HEK293T (cell line): ENCODE data around the gene TARS3.
A peak's percentile ranks its signal among the peaks of the same experiment; 100 is the strongest.

Experiments used
- CTCF ChIA-PET: fragments of 350-600 bp; formaldehyde crosslinking; extraction: SDS; loops from one replicate; lab custom pipeline; 2021; ENCODE audit warnings: antibody characterized with exemption, inconsistent platforms; lab: Yijun Ruan, JAX
- POLR2A ChIA-PET: fragments of 350-600 bp; formaldehyde crosslinking; extraction: SDS; loops from one replicate; lab custom pipeline; 2020; ENCODE audit warnings: antibody characterized with exemption, inconsistent platforms; lab: Yijun Ruan, JAX
- DNase-seq: peaks from one replicate; pipeline ENCODE4 v3.0.0; 2012; ENCODE audit warnings: mixed read lengths; ENCODE audit errors: extremely low spot score
- ARNT ChIP-seq: fragments of 450-650 bp; IDR thresholded peaks from 2 replicates; pipeline ENCODE4 v1.6.1; 2017; ENCODE audit warnings: mild to moderate bottlenecking
- BHLHE40 ChIP-seq: fragments of 450-650 bp; IDR thresholded peaks from 2 replicates; pipeline ENCODE4 v1.6.1; 2016; ENCODE audit warnings: mild to moderate bottlenecking, moderate library complexity, borderline replicate concordance
- CTBP1 ChIP-seq: fragments of 450-650 bp; IDR thresholded peaks from 2 replicates; pipeline ENCODE4 v1.6.1; 2016; ENCODE audit warnings: borderline replicate concordance
- ELF4 ChIP-seq: fragments of 450-650 bp; IDR thresholded peaks from 2 replicates; pipeline ENCODE4 v1.6.1; 2017; ENCODE audit warnings: antibody characterized with exemption
- FOXA1 ChIP-seq: fragments of 450-650 bp; IDR thresholded peaks from 2 replicates; pipeline ENCODE4 v1.6.1; 2016; ENCODE audit warnings: mild to moderate bottlenecking
- FOXK2 ChIP-seq: fragments of 450-650 bp; IDR thresholded peaks from 2 replicates; pipeline ENCODE4 v1.6.1; 2016; ENCODE audit warnings: mild to moderate bottlenecking
- FOXM1 ChIP-seq: fragments of 450-650 bp; IDR thresholded peaks from 2 replicates; pipeline ENCODE4 v1.6.1; 2017; ENCODE audit warnings: mild to moderate bottlenecking, borderline replicate concordance
- HDGF ChIP-seq: fragments of 450-650 bp; IDR thresholded peaks from 2 replicates; pipeline ENCODE4 v1.6.1; 2017; ENCODE audit warnings: antibody characterized with exemption, borderline replicate concordance
- L3MBTL2 ChIP-seq: fragments of 450-650 bp; conservative IDR thresholded peaks from 2 replicates; pipeline ENCODE4 v1.6.1; 2016; ENCODE audit warnings: mild to moderate bottlenecking
- LEF1 ChIP-seq: fragments of 450-650 bp; IDR thresholded peaks from 2 replicates; pipeline ENCODE4 v1.6.1; 2017; ENCODE audit warnings: mild to moderate bottlenecking, borderline replicate concordance
- NFRKB ChIP-seq: fragments of 450-650 bp; IDR thresholded peaks from 2 replicates; pipeline ENCODE4 v1.6.1; 2016; ENCODE audit warnings: mild to moderate bottlenecking, moderate library complexity
- PKNOX1 ChIP-seq: fragments of 450-650 bp; IDR thresholded peaks from 2 replicates; pipeline ENCODE4 v1.6.1; 2016
- SP1 ChIP-seq: fragments of 450-650 bp; IDR thresholded peaks from 2 replicates; pipeline ENCODE4 v1.6.1; 2017
- SUZ12 ChIP-seq: fragments of 450-650 bp; IDR thresholded peaks from 2 replicates; pipeline ENCODE4 v1.6.1; 2016; ENCODE audit warnings: mild to moderate bottlenecking
- TARDBP ChIP-seq: fragments of 450-650 bp; IDR thresholded peaks from 2 replicates; pipeline ENCODE4 v1.6.1; 2016
- ZNF384 ChIP-seq: fragments of 450-650 bp; IDR thresholded peaks from 2 replicates; pipeline ENCODE4 v1.6.1; 2016

The TARS3 gene

GRCh38 chr15:101676921-101677329 is 47.3 kb downstream of the TARS3 start:
- POLR2A ChIA-PET: interaction anchor here (1.0 kb wide), 1 partner anchor 25 kb away, joined by 3 read pairs; the partner anchor contains the start of gene TM2D3

GRCh38 chr15:101675796-101676582 is 48.3 kb downstream of the TARS3 start:
- DNase-seq: no peak
- ChIA-PET POLR2A (interaction anchor here (1.0 kb wide), 1 partner anchor 24 kb away, joined by 3 read pairs; the partner anchor contains the start of gene TM2D3), CTCF (no interaction called here)
- no peak for TF ChIP-seq TARDBP
- TF ChIP-seq FOXA1: no peak
- TF ChIP-seq NFRKB: no peak
- no peak for TF ChIP-seq L3MBTL2
- no peak for TF ChIP-seq ARNT
- TF ChIP-seq LEF1: no peak
- no peak for TF ChIP-seq ELF4
- no peak for TF ChIP-seq FOXM1
- no peak for TF ChIP-seq BHLHE40
- TF ChIP-seq ZNF384: no peak

More at GRCh38 chr15:101676921-101677329, 47.3 kb downstream of the TARS3 start:
- no peak for DNase-seq
- CTCF ChIA-PET: no interaction called here
- TF ChIP-seq CTBP1: no peak
- TF ChIP-seq LEF1: no peak
- TF ChIP-seq BHLHE40: no peak
- no peak for TF ChIP-seq HDGF
- TF ChIP-seq TARDBP: no peak
- TF ChIP-seq PKNOX1: no peak

GRCh38 chr15:101675015-101675414 is 49.3 kb downstream of the TARS3 start:
- TF ChIP-seq L3MBTL2: no peak
- no peak for TF ChIP-seq FOXA1
- TF ChIP-seq FOXM1: no peak
- TF ChIP-seq ZNF384: no peak
- no peak for TF ChIP-seq ELF4
- TF ChIP-seq CTBP1: no peak
- TF ChIP-seq SP1: no peak
- TF ChIP-seq PKNOX1: no peak
- TF ChIP-seq TARDBP: no peak
- no peak for TF ChIP-seq LEF1
- no peak for TF ChIP-seq SUZ12
- no peak for TF ChIP-seq FOXK2
- TF ChIP-seq NFRKB: no peak
- no peak for TF ChIP-seq ARNT
- no peak for TF ChIP-seq HDGF
- TF ChIP-seq BHLHE40: no peak
- no peak for DNase-seq
- ChIA-PET CTCF (no interaction called here), POLR2A (interaction anchor here (0.5 kb wide), 1 partner anchor 229 kb away, joined by 3 read pairs; no protein-coding TSS in a partner anchor)

GRCh38 chr15:101672298-101672697 is 52.0 kb downstream of the TARS3 start:
- ChIA-PET POLR2A (no interaction called here), CTCF (no interaction called here)
- TF ChIP-seq TARDBP: no peak
- TF ChIP-seq CTBP1: no peak
- no peak for TF ChIP-seq ELF4
- DNase-seq: no peak

GRCh38 chr15:101669744-101670143 is 54.5 kb downstream of the TARS3 start:
- no peak for DNase-seq
- CTCF ChIA-PET: no interaction called here
- TF ChIP-seq BHLHE40 (no peak), FOXM1 (no peak), TARDBP (no peak), SUZ12 (no peak), ZNF384 (no peak)
- POLR2A ChIA-PET: no interaction called here

- POLR2A ChIA-PET: no interaction called here
These were observed 56.4 kb downstream of the TARS3 start for GRCh38 chr15:101667881-101668280.

GRCh38 chr15:101664303-101664913 is 59.9 kb downstream of the TARS3 start:
- ChIA-PET CTCF (no interaction called here), POLR2A (no interaction called here)
- DNase-seq: peak; percentile 60
- TF ChIP-seq HDGF (no peak), LEF1 (no peak), CTBP1 (no peak), L3MBTL2 (no peak), FOXK2 (no peak)

More at GRCh38 chr15:101667881-101668280, 56.4 kb downstream of the TARS3 start:
- no peak for TF ChIP-seq SP1
- TF ChIP-seq ARNT: no peak
- CTCF ChIA-PET: interaction anchor here (1.7 kb wide), 1 partner anchor 13 kb away, joined by 4 read pairs; no protein-coding TSS in a partner anchor
- DNase-seq: no peak
